ENCODE measurements around the gene HES4. TPM values are rescaled to one million over a fixed set of nuclear protein-coding genes. Genes with fewer than 3 reads are reported as not detected.
"Not testable (repeated sequence)": the region's sequence is repeated elsewhere in the genome, so short reads cannot be mapped to it uniquely, and the experiment has no call there.

HES4 gene
- total RNA-seq, 1 experiment from 2014 or later: 68.7 TPM

GRCh38 chr1:994546-994945 lies 5.4 kb downstream of the HES4 start:
- peaks cover 23% of the 10 kb centered on the region for H3K36me3 ChIP-seq
- H3K4me3 ChIP-seq; H3K27ac ChIP-seq; DNase-seq (ENCODE audit: low read depth in 1 of 2, low spot score in 2 of 2); H3K9me3 ChIP-seq (replicated peaks); H3K27me3 ChIP-seq (replicated peaks): not testable (repeated sequence)
- peaks cover 16% of the 10 kb centered on the region for H3K4me1 ChIP-seq (replicated peaks)

GRCh38 chr1:993379-993995 lies 6.4 kb downstream of the HES4 start:
- peaks cover 8% of the 10 kb centered on the region for H3K4me1 ChIP-seq (replicated peaks)
- no peak overlapping the region for H3K4me3 ChIP-seq
- no peak for DNase-seq (ENCODE audit: low read depth in 1 of 2, low spot score in 2 of 2)

GRCh38 chr1:992362-992761 lies 7.5 kb downstream of the HES4 start:
- no peak overlapping the region for H3K4me3 ChIP-seq
- no peaks in the 10 kb centered on the region for H3K27me3 ChIP-seq (replicated peaks)
- no peaks in the 10 kb centered on the region; the same call in 1 of the 2 replicates for H3K4me1 ChIP-seq (replicated peaks)
- DNase-seq (ENCODE audit: low read depth in 1 of 2, low spot score in 2 of 2): no peak
- H3K9me3 ChIP-seq (replicated peaks): 0 out of 2 replicates have a peak, but pooled peaks cover 3% of the 10 kb centered on the region
- peaks cover 4% of the 10 kb centered on the region for H3K36me3 ChIP-seq
- H3K27ac ChIP-seq: no peak overlapping the region

More at GRCh38 chr1:993379-993995, 6.4 kb downstream of the HES4 start:
- Histone ChIP-seq H3K27me3 (replicated peaks) (no peaks in the 10 kb centered on the region), H3K27ac (no peak overlapping the region), H3K9me3 (replicated peaks) (0 out of 2 replicates have a peak, but pooled peaks cover 3% of the 10 kb centered on the region), H3K36me3 (peaks cover 15% of the 10 kb centered on the region)

GRCh38 chr1:991895-992294 lies 8.0 kb downstream of the HES4 start:
- no peak overlapping the region for H3K27ac ChIP-seq
- H3K9me3 ChIP-seq (replicated peaks): 0 out of 2 replicates have a peak, but pooled peaks cover 3% of the 10 kb centered on the region
- H3K4me1 ChIP-seq (replicated peaks): no peaks in the 10 kb centered on the region
- no peaks in the 10 kb centered on the region for H3K27me3 ChIP-seq (replicated peaks)
- peaks cover under 1% of the 10 kb centered on the region; the same call in 1 of the 2 replicates for H3K36me3 ChIP-seq
- no peak overlapping the region for H3K4me3 ChIP-seq
- DNase-seq (ENCODE audit: low read depth in 1 of 2, low spot score in 2 of 2): no peak

GRCh38 chr1:991275-991674 lies 8.6 kb downstream of the HES4 start:
- not testable (repeated sequence) for H3K27me3 ChIP-seq (replicated peaks); H3K9me3 ChIP-seq (replicated peaks); DNase-seq (ENCODE audit: low read depth in 1 of 2, low spot score in 2 of 2); H3K36me3 ChIP-seq; H3K27ac ChIP-seq; H3K4me3 ChIP-seq; H3K4me1 ChIP-seq (replicated peaks)

GRCh38 chr1:988061-988460 lies 11.8 kb downstream of the HES4 start:
- not testable (repeated sequence) for H3K9me3 ChIP-seq (replicated peaks); H3K27ac ChIP-seq; DNase-seq (ENCODE audit: low read depth in 1 of 2, low spot score in 2 of 2); H3K36me3 ChIP-seq; H3K4me1 ChIP-seq (replicated peaks); H3K4me3 ChIP-seq
- peaks cover 13% of the 10 kb centered on the region for H3K27me3 ChIP-seq (replicated peaks)

GRCh38 chr1:985126-985525 lies 14.8 kb downstream of the HES4 start:
- H3K4me3 ChIP-seq: no peak overlapping the region
- no peak overlapping the region for H3K27ac ChIP-seq
- H3K27me3 ChIP-seq (replicated peaks): peaks cover 23% of the 10 kb centered on the region

GRCh38 chr1:984476-984814 lies 15.5 kb downstream of the HES4 start:
- H3K27ac ChIP-seq: no peak overlapping the region
- H3K9me3 ChIP-seq (replicated peaks): no peaks in the 10 kb centered on the region
- DNase-seq (ENCODE audit: low read depth in 1 of 2, low spot score in 2 of 2): no peak
- H3K27me3 ChIP-seq (replicated peaks): peaks cover 23% of the 10 kb centered on the region
- H3K36me3 ChIP-seq: no peaks in the 10 kb centered on the region
- peaks cover 7% of the 10 kb centered on the region for H3K4me1 ChIP-seq (replicated peaks)
- no peak overlapping the region for H3K4me3 ChIP-seq

More at GRCh38 chr1:985126-985525, 14.8 kb downstream of the HES4 start:
- Histone ChIP-seq H3K9me3 (replicated peaks) (no peaks in the 10 kb centered on the region), H3K36me3 (no peaks in the 10 kb centered on the region), H3K4me1 (replicated peaks) (peaks cover 7% of the 10 kb centered on the region)
- DNase-seq (ENCODE audit: low read depth in 1 of 2, low spot score in 2 of 2): no peak

GRCh38 chr1:983798-984475 lies 16.0 kb downstream of the HES4 start:
- H3K36me3 ChIP-seq: no peaks in the 10 kb centered on the region
- H3K27ac ChIP-seq: no peak overlapping the region
- H3K4me3 ChIP-seq: no peak overlapping the region
- H3K4me1 ChIP-seq (replicated peaks): peaks cover 7% of the 10 kb centered on the region
- no peaks in the 10 kb centered on the region for H3K9me3 ChIP-seq (replicated peaks)
- no peak for DNase-seq (ENCODE audit: low read depth in 1 of 2, low spot score in 2 of 2)
- H3K27me3 ChIP-seq (replicated peaks): peaks cover 23% of the 10 kb centered on the region

- H3K27me3 ChIP-seq (replicated peaks): peaks cover 23% of the 10 kb centered on the region
- peaks cover 7% of the 10 kb centered on the region for H3K4me1 ChIP-seq (replicated peaks)
- no peak for DNase-seq (ENCODE audit: low read depth in 1 of 2, low spot score in 2 of 2)
- H3K9me3 ChIP-seq (replicated peaks): no peaks in the 10 kb centered on the region; the same call in 1 of the 2 replicates
- no peaks in the 10 kb centered on the region for H3K36me3 ChIP-seq
- H3K4me3 ChIP-seq: no peak overlapping the region
- no peak overlapping the region for H3K27ac ChIP-seq
These were observed 17.0 kb downstream of the HES4 start for GRCh38 chr1:982765-983436.

- H3K9me3 ChIP-seq (replicated peaks): no peaks in the 10 kb centered on the region; the same call in 1 of the 2 replicates
- H3K27ac ChIP-seq: no peak within 1 kb of the TSS
- H3K36me3 ChIP-seq: no peaks in the 10 kb centered on the region
- peaks cover 23% of the 10 kb centered on the region for H3K27me3 ChIP-seq (replicated peaks)
- DNase-seq (ENCODE audit: low read depth in 1 of 2, low spot score in 2 of 2): no peak
- peaks cover 7% of the 10 kb centered on the region for H3K4me1 ChIP-seq (replicated peaks)
- H3K4me3 ChIP-seq: no peak within 1 kb of the TSS
These were observed 17.8 kb downstream of the HES4 start, which contains the start of gene PERM1 for GRCh38 chr1:981955-982558. TSS of gene PERM1 (minus strand) at chr1:982093. CDS start at chr1:981029, 1,064 bp downstream.

GRCh38 chr1:981491-981954 lies 18.4 kb downstream of the HES4 start:
- DNase-seq (ENCODE audit: low read depth in 1 of 2, low spot score in 2 of 2): no peak
- Histone ChIP-seq H3K4me3 (no peak overlapping the region), H3K36me3 (no peaks in the 10 kb centered on the region), H3K4me1 (replicated peaks) (peaks cover 7% of the 10 kb centered on the region), H3K9me3 (replicated peaks) (no peaks in the 10 kb centered on the region; the same call in 1 of the 2 replicates), H3K27ac (no peak overlapping the region), H3K27me3 (replicated peaks) (peaks cover 23% of the 10 kb centered on the region)

GRCh38 chr1:980602-981395 lies 19.1 kb downstream of the HES4 start:
- Histone ChIP-seq H3K9me3 (replicated peaks) (no peaks in the 10 kb centered on the region; the same call in 1 of the 2 replicates), H3K4me3 (no peak overlapping the region), H3K4me1 (replicated peaks) (peaks cover 13% of the 10 kb centered on the region), H3K27me3 (replicated peaks) (peaks cover 23% of the 10 kb centered on the region), H3K36me3 (no peaks in the 10 kb centered on the region), H3K27ac (no peak overlapping the region)
- DNase-seq (ENCODE audit: low read depth in 1 of 2, low spot score in 2 of 2): no peak
